Measurements from ENCODE around the gene TP53AIP1. TPM values are rescaled to one million over a fixed set of nuclear protein-coding genes. Genes with fewer than 3 reads are reported as not detected.

Gene TP53AIP1
- not detected for total RNA-seq

DNA sequence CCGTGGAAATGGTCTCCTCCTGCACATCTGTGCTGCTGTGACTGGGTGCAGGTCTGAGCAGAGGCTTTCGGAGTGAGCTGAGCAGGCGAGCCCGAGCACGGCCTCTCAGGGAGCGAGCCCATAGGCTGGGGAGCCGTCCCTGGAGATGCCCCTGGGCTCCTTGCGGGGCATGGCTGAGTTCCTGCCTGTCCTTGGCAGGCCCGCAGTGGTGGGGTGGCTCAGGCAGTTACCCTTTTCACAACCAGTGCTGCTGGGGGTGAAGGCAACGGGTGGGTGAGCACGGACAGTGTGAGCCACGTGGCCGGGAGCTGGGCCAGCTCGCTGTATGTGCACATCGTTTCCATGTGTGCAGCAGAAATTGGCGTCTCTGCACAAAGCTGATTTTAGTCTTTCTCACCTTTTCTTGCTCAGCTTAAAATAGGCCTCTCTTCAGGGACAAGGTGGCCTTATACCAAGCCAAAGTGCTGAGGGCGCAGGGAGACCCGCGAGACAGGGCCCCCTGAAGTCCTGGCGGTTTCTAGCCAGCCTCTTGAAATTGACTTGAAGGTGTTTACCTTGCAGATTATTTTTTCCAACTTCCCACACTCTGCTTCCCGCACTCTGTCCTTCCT, at the start of gene TP53AIP1:
TSS of gene TP53AIP1 (minus strand) at position 55 of the 611 bp plus-strand sequence. CDS start 5,053 bp downstream, outside the sequence.
- peaks cover 2% of the 10 kb centered on the region for H3K27me3 Mint-ChIP-seq
- no peaks in the 10 kb centered on the region for H3K36me3 Mint-ChIP-seq (ENCODE audit: low read depth)
- H3K9me3 Mint-ChIP-seq (ENCODE audit: low read depth) = no peaks in the 10 kb centered on the region
- DNase-seq (no peak), ATAC-seq (no peak)
- no peak within 1 kb of the TSS for H3K4me3 Mint-ChIP-seq
- intact Hi-C loops (cut with DNase I, micrococcal nuclease) = no loop called here
- no peak within 1 kb of the TSS for H3K27ac Mint-ChIP-seq
- no peaks in the 10 kb centered on the region for H3K4me1 Mint-ChIP-seq
- ChIA-PET CTCF (interaction anchor here (1.0 to 1.2 kb wide), 2 partner anchors 12 to 55 kb away, joined by 3 read pairs; no protein-coding TSS in a partner anchor), POLR2A (no interaction called here)

DNA sequence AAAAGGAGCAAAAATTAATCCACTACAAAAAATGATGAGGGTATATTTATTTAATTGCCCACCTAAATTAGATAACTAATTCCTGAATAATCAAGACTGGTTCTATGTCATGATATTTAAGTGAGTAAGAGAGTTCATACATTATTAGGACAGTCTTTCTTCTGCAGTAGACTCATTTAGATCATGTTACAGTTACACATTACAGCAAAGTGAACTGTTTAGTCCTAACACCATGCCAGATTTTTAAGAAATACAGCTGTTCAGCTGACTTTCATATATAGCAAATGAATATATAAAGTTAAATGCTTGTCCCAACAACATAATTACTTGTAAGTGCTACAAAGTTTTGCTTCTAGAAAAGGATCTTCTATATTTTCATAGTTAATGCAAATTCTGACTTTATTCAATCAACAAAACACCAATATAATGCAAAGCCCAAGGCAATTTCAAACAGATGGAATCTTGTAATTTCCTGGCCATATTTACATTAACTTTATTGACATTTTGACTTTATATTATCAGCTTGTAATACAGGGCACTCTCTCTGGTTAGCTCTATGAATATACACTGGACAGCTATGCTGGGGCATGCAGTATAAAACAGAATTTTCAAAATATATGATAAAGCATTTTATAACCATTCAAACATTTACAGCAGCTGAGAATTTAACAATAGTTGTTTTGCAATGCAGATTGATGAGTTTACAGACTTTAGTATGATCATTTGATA, 45.7 kb upstream of the TP53AIP1 start:
- Mint-ChIP-seq H3K27me3 (no peaks in the 10 kb centered on the region), H3K36me3 (ENCODE audit: low read depth) (peaks cover 1% of the 10 kb centered on the region), H3K9me3 (ENCODE audit: low read depth) (peaks cover 4% of the 10 kb centered on the region), H3K27ac (no peak overlapping the region), H3K4me3 (no peak overlapping the region), H3K4me1 (peaks cover 6% of the 10 kb centered on the region)
- ChIA-PET CTCF (interaction anchor here (0.6 to 0.7 kb wide), 2 partner anchors 8 to 94 kb away, joined by 3 to 4 read pairs; no protein-coding TSS in a partner anchor), POLR2A (no interaction called here)
- ATAC-seq (no peak), DNase-seq (no peak)
- intact Hi-C loops (cut with DNase I, micrococcal nuclease) = no loop called here

DNA sequence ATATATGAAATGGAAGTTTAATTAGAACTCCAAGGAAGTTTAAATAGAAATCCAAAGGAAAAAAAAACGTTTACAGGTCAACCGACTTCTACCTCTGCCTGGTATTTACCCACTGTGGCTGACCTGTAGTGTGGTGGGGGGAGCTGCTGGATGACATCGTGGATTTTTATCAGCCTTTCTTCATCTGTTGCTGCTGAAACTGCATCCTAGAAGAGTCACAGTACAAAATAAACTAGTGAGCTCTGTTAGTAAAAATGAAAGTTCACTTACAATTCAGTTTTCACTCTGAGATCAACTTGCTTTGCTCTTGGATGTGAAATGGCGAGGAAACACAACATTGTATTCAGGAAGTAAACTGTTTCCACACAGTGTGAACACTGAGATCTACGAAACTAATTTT, 43.2 kb upstream of the TP53AIP1 start:
- peaks cover 4% of the 10 kb centered on the region for H3K9me3 Mint-ChIP-seq (ENCODE audit: low read depth)
- H3K36me3 Mint-ChIP-seq (ENCODE audit: low read depth) = peaks cover 1% of the 10 kb centered on the region
- H3K4me3 Mint-ChIP-seq = no peak overlapping the region
- ChIA-PET CTCF (interaction anchor here (0.9 to 1.3 kb wide), 3 partner anchors 12 to 101 kb away, joined by 3 to 4 read pairs (median 4); no protein-coding TSS in a partner anchor), POLR2A (no interaction called here)
- H3K27me3 Mint-ChIP-seq = no peaks in the 10 kb centered on the region
- peaks cover 3% of the 10 kb centered on the region for H3K4me1 Mint-ChIP-seq
- intact Hi-C loops (cut with DNase I, micrococcal nuclease) = no loop called here
- DNase-seq = no peak
- ATAC-seq = peak; percentile 33
- no peak overlapping the region for H3K27ac Mint-ChIP-seq

- Mint-ChIP-seq H3K4me3 (no peak overlapping the region), H3K9me3 (ENCODE audit: low read depth) (no peaks in the 10 kb centered on the region), H3K27ac (no peak overlapping the region), H3K4me1 (peaks cover 3% of the 10 kb centered on the region), H3K36me3 (ENCODE audit: low read depth) (peaks cover 1% of the 10 kb centered on the region), H3K27me3 (no peaks in the 10 kb centered on the region)
- intact Hi-C loops (cut with DNase I, micrococcal nuclease) = no loop called here
- POLR2A ChIA-PET = no interaction called here
- no peak for ATAC-seq
- DNase-seq = no peak
- CTCF ChIA-PET = interaction anchor here (0.6 to 1.0 kb wide), 2 partner anchors 33 to 163 kb away, joined by 3 read pairs; no protein-coding TSS in a partner anchor
These were observed 40.4 kb upstream of the TP53AIP1 start for GRCh38 chr11:128983023-128983422.

DNA sequence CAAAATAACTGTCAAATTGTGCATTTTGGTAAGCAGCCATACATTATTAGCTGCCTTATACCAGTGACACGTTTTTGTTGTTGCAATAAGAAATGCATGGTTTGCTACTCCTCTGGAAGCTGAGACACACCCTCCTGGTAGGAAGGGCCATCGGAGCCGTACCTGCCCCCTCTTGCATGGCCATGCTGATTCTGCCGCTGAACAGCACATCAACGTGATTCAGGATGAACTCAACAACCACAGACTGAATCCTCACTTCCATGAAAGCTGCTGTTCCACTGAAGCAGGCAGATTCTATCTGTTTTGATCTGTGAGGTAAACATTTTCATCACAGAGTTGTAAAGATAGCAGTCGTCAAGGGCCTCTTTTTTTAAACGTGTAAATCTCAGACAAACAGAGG, 38.6 kb upstream of the TP53AIP1 start:
- DNase-seq (no peak), ATAC-seq (no peak)
- Mint-ChIP-seq H3K9me3 (ENCODE audit: low read depth) (no peaks in the 10 kb centered on the region), H3K27me3 (no peaks in the 10 kb centered on the region), H3K4me1 (peaks cover 3% of the 10 kb centered on the region), H3K36me3 (ENCODE audit: low read depth) (no peaks in the 10 kb centered on the region), H3K27ac (no peak overlapping the region), H3K4me3 (no peak overlapping the region)
- intact Hi-C loops (cut with DNase I, micrococcal nuclease) = no loop called here
- ChIA-PET POLR2A (no interaction called here), CTCF (interaction anchor here (1.2 kb wide), 1 partner anchor 25 kb away, joined by 3 read pairs; no protein-coding TSS in a partner anchor)

GRCh38 chr11:128970598-128971190, 28.0 kb upstream of the TP53AIP1 start:
- peaks cover 1% of the 10 kb centered on the region for H3K4me1 Mint-ChIP-seq
- H3K27me3 Mint-ChIP-seq = no peaks in the 10 kb centered on the region
- intact Hi-C loops (cut with DNase I, micrococcal nuclease) = no loop called here
- no peaks in the 10 kb centered on the region for H3K9me3 Mint-ChIP-seq (ENCODE audit: low read depth)
- peaks cover 7% of the 10 kb centered on the region for H3K36me3 Mint-ChIP-seq (ENCODE audit: low read depth)
- no peak for DNase-seq
- ChIA-PET POLR2A (no interaction called here), CTCF (interaction anchor here (0.6 to 1.7 kb wide), 4 partner anchors 14 to 531 kb away, joined by 3 to 10 read pairs (median 3); no protein-coding TSS in a partner anchor)
- no peak overlapping the region for H3K27ac Mint-ChIP-seq
- no peak for ATAC-seq
- H3K4me3 Mint-ChIP-seq = no peak overlapping the region

- peaks cover 9% of the 10 kb centered on the region for H3K36me3 Mint-ChIP-seq (ENCODE audit: low read depth)
- POLR2A ChIA-PET = no interaction called here
- peak; percentile 34 for ATAC-seq
These were observed 26.2 kb upstream of the TP53AIP1 start for GRCh38 chr11:128968916-128969315.

DNA sequence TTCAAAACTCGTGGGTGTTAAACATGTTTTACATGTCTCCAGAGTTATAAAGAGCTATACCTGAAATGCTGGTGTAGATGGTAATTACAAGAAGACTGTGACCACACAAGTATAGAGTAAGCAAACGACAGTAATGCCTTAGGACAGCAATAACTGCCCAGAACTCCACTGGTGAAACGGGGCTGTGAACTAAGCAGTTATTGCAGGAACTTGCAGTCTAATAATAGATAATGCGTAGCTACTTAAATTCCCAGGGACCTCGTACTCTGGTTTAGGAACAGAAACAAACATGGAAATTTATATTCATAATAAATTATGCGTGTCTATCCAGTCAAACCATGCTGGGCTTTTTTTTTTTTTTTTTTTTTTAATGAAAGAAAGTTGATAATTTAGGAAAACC, 24.9 kb upstream of the TP53AIP1 start:
- CTCF ChIA-PET = interaction anchor here (0.6 to 0.7 kb wide), 2 partner anchors 83 to 136 kb away, joined by 3 read pairs; no protein-coding TSS in a partner anchor

More at GRCh38 chr11:128968916-128969315, 26.2 kb upstream of the TP53AIP1 start:
- DNase-seq = no peak
- Mint-ChIP-seq H3K4me1 (peaks cover 19% of the 10 kb centered on the region), H3K9me3 (ENCODE audit: low read depth) (peaks cover 2% of the 10 kb centered on the region), H3K4me3 (no peak overlapping the region), H3K27me3 (no peaks in the 10 kb centered on the region), H3K27ac (no peak overlapping the region)
- CTCF ChIA-PET = no interaction called here
- intact Hi-C loops (cut with DNase I, micrococcal nuclease) = loop anchor here in 1 of 2 experiments (5.0 to 10.0 kb wide), 2 partner anchors 314 to 363 kb away; no protein-coding TSS in a partner anchor

GRCh38 chr11:128965485-128965884, 22.8 kb upstream of the TP53AIP1 start:
- Mint-ChIP-seq H3K9me3 (ENCODE audit: low read depth) (peaks cover 2% of the 10 kb centered on the region), H3K4me1 (peaks cover 27% of the 10 kb centered on the region), H3K4me3 (no peak overlapping the region), H3K36me3 (ENCODE audit: low read depth) (peaks cover 4% of the 10 kb centered on the region), H3K27me3 (no peaks in the 10 kb centered on the region), H3K27ac (no peak overlapping the region)
- ChIA-PET POLR2A (no interaction called here), CTCF (no interaction called here)
- intact Hi-C loops (cut with DNase I, micrococcal nuclease) = loop anchor here in 1 of 2 experiments (5.0 to 10.0 kb wide), 2 partner anchors 311 to 367 kb away; no protein-coding TSS in a partner anchor
- ATAC-seq (peak; percentile 88), DNase-seq (no peak)

More for the DNA sequence above, 24.9 kb upstream of the TP53AIP1 start:
- peaks cover 2% of the 10 kb centered on the region for H3K9me3 Mint-ChIP-seq (ENCODE audit: low read depth)
- intact Hi-C loops (cut with DNase I, micrococcal nuclease) = loop anchor here in 1 of 2 experiments (5.0 to 10.0 kb wide), 2 partner anchors 313 to 365 kb away; no protein-coding TSS in a partner anchor
- POLR2A ChIA-PET = no interaction called here
- peaks cover 9% of the 10 kb centered on the region for H3K36me3 Mint-ChIP-seq (ENCODE audit: low read depth)
- DNase-seq (no peak), ATAC-seq (no peak)
- H3K27ac Mint-ChIP-seq = no peak overlapping the region
- no peaks in the 10 kb centered on the region for H3K27me3 Mint-ChIP-seq
- H3K4me3 Mint-ChIP-seq = no peak overlapping the region
- H3K4me1 Mint-ChIP-seq = peaks cover 27% of the 10 kb centered on the region

- Mint-ChIP-seq H3K4me1 (peaks cover 27% of the 10 kb centered on the region), H3K27ac (peak overlapping the region; percentile 3), H3K36me3 (ENCODE audit: low read depth) (peaks cover 2% of the 10 kb centered on the region), H3K4me3 (no peak overlapping the region), H3K9me3 (ENCODE audit: low read depth) (peaks cover 2% of the 10 kb centered on the region), H3K27me3 (no peaks in the 10 kb centered on the region)
- intact Hi-C loops (cut with DNase I, micrococcal nuclease) = loop anchor here in 1 of 2 experiments (10.0 kb wide), 1 partner anchor 310 kb away; no protein-coding TSS in a partner anchor
- ChIA-PET CTCF (interaction anchor here (3.6 kb wide), 1 partner anchor 80 kb away, joined by 17 read pairs; no protein-coding TSS in a partner anchor), POLR2A (no interaction called here)
- ATAC-seq = no peak
- DNase-seq = no peak
These were observed 21.8 kb upstream of the TP53AIP1 start for GRCh38 chr11:128964463-128964930.

- H3K4me1 Mint-ChIP-seq = peaks cover 27% of the 10 kb centered on the region
- ChIA-PET POLR2A (interaction anchor here (1.0 kb wide), 1 partner anchor 74 kb away, joined by 3 read pairs; no protein-coding TSS in a partner anchor), CTCF (interaction anchor here (3.6 kb wide), 1 partner anchor 80 kb away, joined by 17 read pairs; no protein-coding TSS in a partner anchor)
- DNase-seq = no peak
- H3K27ac Mint-ChIP-seq = no peak overlapping the region
- peaks cover 2% of the 10 kb centered on the region for H3K9me3 Mint-ChIP-seq (ENCODE audit: low read depth)
- H3K27me3 Mint-ChIP-seq = no peaks in the 10 kb centered on the region
- intact Hi-C loops (cut with DNase I, micrococcal nuclease) = loop anchor here (2.0 to 10.0 kb wide), 2 partner anchors 309 to 317 kb away; no protein-coding TSS in a partner anchor
- peak; percentile 79 for ATAC-seq
- H3K36me3 Mint-ChIP-seq (ENCODE audit: low read depth) = peaks cover 2% of the 10 kb centered on the region
- peak overlapping the region; percentile 4 for H3K4me3 Mint-ChIP-seq
These were observed 21.2 kb upstream of the TP53AIP1 start for GRCh38 chr11:128963744-128964325.

Measured in activated CD4-positive, alpha-beta T cell treated with anti-CD3 and anti-CD28 coated beads for 36 hours (primary cell).